ENCODE measurements around the gene DEPDC5. TPM values are rescaled to one million over a fixed set of nuclear protein-coding genes. Genes with fewer than 3 reads are reported as not detected.

The DEPDC5 gene
- total RNA-seq, 1 experiment from 2014 or later: 39.3 TPM

GRCh38 chr22:31848411-31848810 lies 94.6 kb downstream of the DEPDC5 start:
- no TSS peak for BruUV-seq (replicated peaks)
- no peaks in the 10 kb centered on the region for H3K27me3 ChIP-seq (replicated peaks; ENCODE audit: insufficient read depth, low read depth, low read length, poor library complexity)
- no peaks in the 10 kb centered on the region for H3K4me1 ChIP-seq (ENCODE audit: insufficient read depth, low read length, poor library complexity, severe bottlenecking)
- H3K4me3 ChIP-seq (ENCODE audit: low read depth, low read length, poor library complexity, severe bottlenecking): no peak overlapping the region
- TF ChIP-seq CTCF (conservative IDR thresholded peaks at IDR 0.05; ENCODE audit: low read depth, low read length): no peak
- TF ChIP-seq EZH2 (IDR thresholded peaks at IDR 0.05; ENCODE audit: borderline replicate concordance, low read depth, low read length, poor library complexity, severe bottlenecking): no peak
- ChIA-PET POLR2A (ENCODE audit: low non-redundant PET) (no interaction called here), CTCF (no interaction called here)
- H3K36me3 ChIP-seq (ENCODE audit: insufficient read depth, low read length, poor library complexity, severe bottlenecking): peaks cover 30% of the 10 kb centered on the region
- DNase-seq (ENCODE audit: low spot score): peak; percentile 33
- no peaks in the 10 kb centered on the region for H3K9me3 ChIP-seq (ENCODE audit: low read depth, low read length, poor library complexity, severe bottlenecking)
- no peak overlapping the region for H3K27ac ChIP-seq (ENCODE audit: low read depth, low read length, poor library complexity, severe bottlenecking)
- intact Hi-C loops (cut with micrococcal nuclease; ENCODE audit: unreplicated experiment): no loop called here

- peaks cover 25% of the 10 kb centered on the region for H3K36me3 ChIP-seq (ENCODE audit: insufficient read depth, low read length, poor library complexity, severe bottlenecking)
- ChIA-PET CTCF (no interaction called here), POLR2A (ENCODE audit: low non-redundant PET) (no interaction called here)
- TF ChIP-seq CTCF (conservative IDR thresholded peaks at IDR 0.05; ENCODE audit: low read depth, low read length) (no peak), EZH2 (IDR thresholded peaks at IDR 0.05; ENCODE audit: borderline replicate concordance, low read depth, low read length, poor library complexity, severe bottlenecking) (no peak)
- H3K4me1 ChIP-seq (ENCODE audit: insufficient read depth, low read length, poor library complexity, severe bottlenecking): no peaks in the 10 kb centered on the region
- no peak overlapping the region for H3K27ac ChIP-seq (ENCODE audit: low read depth, low read length, poor library complexity, severe bottlenecking)
- no peaks in the 10 kb centered on the region for H3K27me3 ChIP-seq (replicated peaks; ENCODE audit: insufficient read depth, low read depth, low read length, poor library complexity)
- H3K4me3 ChIP-seq (ENCODE audit: low read depth, low read length, poor library complexity, severe bottlenecking): no peak overlapping the region
- intact Hi-C loops (cut with micrococcal nuclease; ENCODE audit: unreplicated experiment): no loop called here
- no peaks in the 10 kb centered on the region for H3K9me3 ChIP-seq (ENCODE audit: low read depth, low read length, poor library complexity, severe bottlenecking)
- no peak for DNase-seq (ENCODE audit: low spot score)
- BruUV-seq (replicated peaks): no TSS peak
Measured at GRCh38 chr22:31850135-31850534, 96.3 kb downstream of the DEPDC5 start.

GRCh38 chr22:31852691-31853421 lies 99.0 kb downstream of the DEPDC5 start:
- Histone ChIP-seq H3K36me3 (ENCODE audit: insufficient read depth, low read length, poor library complexity, severe bottlenecking) (peaks cover 10% of the 10 kb centered on the region), H3K4me1 (ENCODE audit: insufficient read depth, low read length, poor library complexity, severe bottlenecking) (no peaks in the 10 kb centered on the region), H3K27me3 (replicated peaks; ENCODE audit: insufficient read depth, low read depth, low read length, poor library complexity) (no peaks in the 10 kb centered on the region), H3K4me3 (ENCODE audit: low read depth, low read length, poor library complexity, severe bottlenecking) (no peak overlapping the region), H3K9me3 (ENCODE audit: low read depth, low read length, poor library complexity, severe bottlenecking) (no peaks in the 10 kb centered on the region), H3K27ac (ENCODE audit: low read depth, low read length, poor library complexity, severe bottlenecking) (no peak overlapping the region)
- intact Hi-C loops (cut with micrococcal nuclease; ENCODE audit: unreplicated experiment): no loop called here
- ChIA-PET CTCF (no interaction called here), POLR2A (ENCODE audit: low non-redundant PET) (no interaction called here)
- BruUV-seq (replicated peaks): no TSS peak
- TF ChIP-seq EZH2 (IDR thresholded peaks at IDR 0.05; ENCODE audit: borderline replicate concordance, low read depth, low read length, poor library complexity, severe bottlenecking) (no peak), CTCF (conservative IDR thresholded peaks at IDR 0.05; ENCODE audit: low read depth, low read length) (no peak)
- no peak for DNase-seq (ENCODE audit: low spot score)

Data from A673 (cell line).